SK-N-SH treated with all-trans-retinoic acid at 6 μM for 48 hours (cell line): ENCODE measurements around the gene AMIGO1.

ENCODE experiments used
- SNAI2 ChIP-seq: fragments of 250-450 bp; sonication (Bioruptor Pico); IDR thresholded peaks from 2 replicates; pipeline ENCODE4 v1.5.0; 2020; ENCODE audit warnings: mild to moderate bottlenecking, moderate library complexity
- TCF4 ChIP-seq: fragments of 250-450 bp; sonication (Bioruptor Pico); IDR thresholded peaks from 2 replicates; pipeline ENCODE4 v1.8.0; 2021; ENCODE audit warnings: mild to moderate bottlenecking, moderate library complexity, borderline replicate concordance
- ZFP3 ChIP-seq: fragments of 250-450 bp; sonication (Bioruptor Pico); IDR thresholded peaks from 2 replicates; pipeline ENCODE4 v1.5.0; 2020; ENCODE audit warnings: mild to moderate bottlenecking, moderate library complexity
- TF ChIP-seq, protein P1 (sequence below): fragments of 250-450 bp; sonication (Bioruptor Pico); IDR thresholded peaks from 2 replicates; pipeline ENCODE4 v1.8.0; 2020; ENCODE audit warnings: mild to moderate bottlenecking, moderate library complexity, borderline replicate concordance

DNA sequence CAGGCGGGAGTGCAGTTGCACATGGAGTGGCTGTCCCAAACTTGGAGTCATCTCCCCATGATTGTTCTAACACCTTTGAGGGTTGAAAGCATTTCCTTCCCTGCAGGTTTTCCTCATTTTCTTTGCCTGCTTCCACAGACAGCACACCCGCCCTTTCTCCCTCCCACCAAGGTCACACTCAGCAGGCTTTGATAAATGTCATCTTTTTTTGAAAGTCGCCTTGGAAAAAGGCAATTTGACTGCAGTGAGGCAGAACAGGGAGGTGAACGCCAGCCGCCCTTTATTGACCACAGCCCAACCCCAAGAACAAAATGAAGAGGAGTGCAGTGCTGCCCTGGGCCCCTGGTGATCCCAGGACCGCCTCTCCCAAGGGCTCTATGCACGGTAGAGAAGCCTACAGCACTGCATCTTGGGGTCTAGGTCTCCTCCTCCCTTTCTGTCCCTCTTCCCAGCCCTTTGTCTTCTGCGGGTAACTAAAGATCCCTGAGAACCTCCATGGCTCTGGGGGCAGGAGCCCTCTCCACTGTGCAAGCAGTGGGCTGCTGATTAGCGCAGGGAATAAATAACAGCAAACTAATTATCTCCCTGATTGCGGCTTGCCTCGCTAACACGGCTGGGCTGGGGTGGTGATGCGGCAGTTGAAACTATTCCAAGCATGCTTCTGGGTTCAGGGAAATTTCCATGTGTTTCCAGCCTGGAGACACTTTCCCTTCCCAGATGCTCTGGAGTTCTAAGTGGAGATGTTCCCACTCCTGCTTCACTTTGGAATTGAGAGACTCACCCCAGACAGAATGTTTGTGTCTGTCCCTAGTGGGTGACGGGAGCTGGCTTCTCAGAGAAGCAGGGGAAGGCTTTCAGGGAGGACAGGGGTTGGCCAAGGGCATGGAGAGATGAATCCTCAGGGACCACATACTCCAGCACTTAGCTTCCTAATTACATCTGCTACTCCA is 11.8 kb upstream of the AMIGO1 start:
- no peak for TF ChIP-seq SNAI2 (CRISPR knock-in tag)
- TF ChIP-seq ZFP3 (CRISPR knock-in tag) = no peak
- no peak for TF ChIP-seq TCF4
- TF ChIP-seq, protein P1, sequence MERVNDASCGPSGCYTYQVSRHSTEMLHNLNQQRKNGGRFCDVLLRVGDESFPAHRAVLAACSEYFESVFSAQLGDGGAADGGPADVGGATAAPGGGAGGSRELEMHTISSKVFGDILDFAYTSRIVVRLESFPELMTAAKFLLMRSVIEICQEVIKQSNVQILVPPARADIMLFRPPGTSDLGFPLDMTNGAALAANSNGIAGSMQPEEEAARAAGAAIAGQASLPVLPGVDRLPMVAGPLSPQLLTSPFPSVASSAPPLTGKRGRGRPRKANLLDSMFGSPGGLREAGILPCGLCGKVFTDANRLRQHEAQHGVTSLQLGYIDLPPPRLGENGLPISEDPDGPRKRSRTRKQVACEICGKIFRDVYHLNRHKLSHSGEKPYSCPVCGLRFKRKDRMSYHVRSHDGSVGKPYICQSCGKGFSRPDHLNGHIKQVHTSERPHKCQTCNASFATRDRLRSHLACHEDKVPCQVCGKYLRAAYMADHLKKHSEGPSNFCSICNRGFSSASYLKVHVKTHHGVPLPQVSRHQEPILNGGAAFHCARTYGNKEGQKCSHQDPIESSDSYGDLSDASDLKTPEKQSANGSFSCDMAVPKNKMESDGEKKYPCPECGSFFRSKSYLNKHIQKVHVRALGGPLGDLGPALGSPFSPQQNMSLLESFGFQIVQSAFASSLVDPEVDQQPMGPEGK = no peak
